K562 (cell line): Measurements from ENCODE around the gene LTBP1.

ENCODE experiments used
- DNMT1 ChIP-seq: fragments of 450-650 bp; IDR thresholded peaks from 2 replicates; pipeline ENCODE4 v1.6.1; 2016; ENCODE audit warnings: antibody characterized with exemption, mild to moderate bottlenecking
- JUNB ChIP-seq: fragments of 450-650 bp; formaldehyde crosslinking; conservative IDR thresholded peaks from 2 replicates; pipeline ENCODE4 v1.4.0; 2020; ENCODE audit warnings: mild to moderate bottlenecking
- TCF7L2 ChIP-seq: fragments of 150-350 bp; IDR thresholded peaks from 2 replicates; pipeline ENCODE4 v1.6.1; 2016; ENCODE audit warnings: low read depth, mild to moderate bottlenecking, low read length, moderate library complexity
- TF ChIP-seq, protein P1 (sequence below): sonication (generic); formaldehyde crosslinking; IDR thresholded peaks from 2 replicates; pipeline ENCODE4 v1.5.0; 2020; ENCODE audit warnings: missing genetic modification reagents

DNA sequence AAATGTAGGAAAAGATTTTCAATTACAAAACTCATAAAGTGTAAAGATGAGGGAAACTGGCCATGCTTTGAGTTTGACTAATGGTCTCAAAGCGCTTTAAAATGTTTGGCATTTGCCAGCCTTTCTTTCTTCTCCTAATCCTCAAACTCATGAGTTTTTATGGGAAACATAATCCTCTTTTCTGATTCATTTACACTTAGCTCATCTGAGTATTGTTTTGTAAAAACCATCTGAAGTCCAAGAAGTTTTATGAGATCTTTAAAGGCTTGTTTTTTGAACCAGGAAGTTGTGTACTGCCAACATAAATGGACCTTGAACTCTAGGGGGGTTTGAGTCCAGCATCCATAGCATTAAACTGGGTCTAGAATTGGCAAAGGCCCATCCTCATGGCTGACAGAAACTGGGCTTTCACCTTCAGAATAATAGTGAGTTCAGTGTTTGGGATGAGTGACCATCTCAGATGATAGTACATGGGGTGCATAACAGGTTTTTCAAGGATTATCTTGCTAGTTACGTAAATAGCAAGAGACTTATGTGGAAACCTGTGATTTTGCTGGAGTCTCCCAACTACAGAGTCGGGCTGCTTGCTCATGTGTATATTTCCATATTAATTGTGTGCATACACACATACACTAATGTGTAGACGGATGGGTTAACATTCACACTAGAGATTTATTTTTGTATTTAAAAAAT lies 3.8 kb upstream of the LTBP1 start:
- TF ChIP-seq DNMT1 (no peak), JUNB (CRISPR knock-in tag) (no peak), TCF7L2 (no peak)
- TF ChIP-seq, protein P1, sequence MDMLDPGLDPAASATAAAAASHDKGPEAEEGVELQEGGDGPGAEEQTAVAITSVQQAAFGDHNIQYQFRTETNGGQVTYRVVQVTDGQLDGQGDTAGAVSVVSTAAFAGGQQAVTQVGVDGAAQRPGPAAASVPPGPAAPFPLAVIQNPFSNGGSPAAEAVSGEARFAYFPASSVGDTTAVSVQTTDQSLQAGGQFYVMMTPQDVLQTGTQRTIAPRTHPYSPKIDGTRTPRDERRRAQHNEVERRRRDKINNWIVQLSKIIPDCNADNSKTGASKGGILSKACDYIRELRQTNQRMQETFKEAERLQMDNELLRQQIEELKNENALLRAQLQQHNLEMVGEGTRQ (CRISPR knock-in tag), result no peak
